GM21381 (cell line): ENCODE data around the gene PARP6.
"Not testable (repeated sequence)": the region's sequence is repeated elsewhere in the genome, so short reads cannot be mapped to it uniquely, and the experiment has no call there.

ENCODE experiments used
- ATAC-seq: cut with Tn5 transposase; IDR thresholded peaks from one replicate; pipeline ENCODE4 v1.9.1; 2021; ENCODE audit warnings: mild to moderate bottlenecking, moderate library complexity; ENCODE audit not compliant: unreplicated experiment

PARP6 gene

GRCh38 chr15:72280751-72281150, 8.4 kb upstream of the PARP6 start:
- no peak for ATAC-seq

GRCh38 chr15:72278737-72279136, 6.4 kb upstream of the PARP6 start:
- no peak for ATAC-seq

- no peak for ATAC-seq
Measured at GRCh38 chr15:72276326-72276700, 4.0 kb upstream of the PARP6 start.

- ATAC-seq = not testable (repeated sequence)
Measured at GRCh38 chr15:72275635-72276325, 3.4 kb upstream of the PARP6 start.

- ATAC-seq = no peak
Measured at GRCh38 chr15:72272997-72273352, 621 bp upstream of the PARP6 start.

- no peak for ATAC-seq
Measured at GRCh38 chr15:72271895-72272212, 500 bp downstream of the PARP6 start.

- no peak for ATAC-seq
Measured at GRCh38 chr15:72271221-72271620, 1.1 kb downstream of the PARP6 start.

GRCh38 chr15:72269739-72270138, 2.6 kb downstream of the PARP6 start:
- no peak for ATAC-seq

GRCh38 chr15:72265031-72265430, 7.3 kb downstream of the PARP6 start:
- ATAC-seq = no peak

- ATAC-seq = no peak
Measured at GRCh38 chr15:72252663-72253299, 19.6 kb downstream of the PARP6 start.

GRCh38 chr15:72249142-72249810, 23.1 kb downstream of the PARP6 start:
- ATAC-seq = no peak

- ATAC-seq = no peak
Measured at GRCh38 chr15:72248514-72248913, 23.8 kb downstream of the PARP6 start.

- no peak for ATAC-seq
Measured at GRCh38 chr15:72242775-72243370, 29.5 kb downstream of the PARP6 start.

- ATAC-seq = no peak
Measured at GRCh38 chr15:72239652-72240051, 32.7 kb downstream of the PARP6 start.

GRCh38 chr15:72238586-72238985, 33.8 kb downstream of the PARP6 start:
- ATAC-seq = no peak

GRCh38 chr15:72237853-72238224, 34.5 kb downstream of the PARP6 start:
- ATAC-seq = no peak

- peak; percentile 78 for ATAC-seq
Measured at GRCh38 chr15:72237029-72237852, 35.1 kb downstream of the PARP6 start.

- no peak for ATAC-seq
Measured at GRCh38 chr15:72236381-72237003, 35.9 kb downstream of the PARP6 start.

- no peak for ATAC-seq
Measured at GRCh38 chr15:72235298-72235697, 37.1 kb downstream of the PARP6 start.

- no peak for ATAC-seq
Measured at GRCh38 chr15:72233769-72234168, 38.6 kb downstream of the PARP6 start.
